HG03571 (cell line): ENCODE data around the gene WDR90.
"Not testable (repeated sequence)": the region's sequence is repeated elsewhere in the genome, so short reads cannot be mapped to it uniquely, and the experiment has no call there.

Source experiments
- ATAC-seq: cut with Tn5 transposase; IDR thresholded peaks from one replicate; pipeline ENCODE4 v1.9.1; 2021; ENCODE audit not compliant: unreplicated experiment

The WDR90 gene

DNA sequence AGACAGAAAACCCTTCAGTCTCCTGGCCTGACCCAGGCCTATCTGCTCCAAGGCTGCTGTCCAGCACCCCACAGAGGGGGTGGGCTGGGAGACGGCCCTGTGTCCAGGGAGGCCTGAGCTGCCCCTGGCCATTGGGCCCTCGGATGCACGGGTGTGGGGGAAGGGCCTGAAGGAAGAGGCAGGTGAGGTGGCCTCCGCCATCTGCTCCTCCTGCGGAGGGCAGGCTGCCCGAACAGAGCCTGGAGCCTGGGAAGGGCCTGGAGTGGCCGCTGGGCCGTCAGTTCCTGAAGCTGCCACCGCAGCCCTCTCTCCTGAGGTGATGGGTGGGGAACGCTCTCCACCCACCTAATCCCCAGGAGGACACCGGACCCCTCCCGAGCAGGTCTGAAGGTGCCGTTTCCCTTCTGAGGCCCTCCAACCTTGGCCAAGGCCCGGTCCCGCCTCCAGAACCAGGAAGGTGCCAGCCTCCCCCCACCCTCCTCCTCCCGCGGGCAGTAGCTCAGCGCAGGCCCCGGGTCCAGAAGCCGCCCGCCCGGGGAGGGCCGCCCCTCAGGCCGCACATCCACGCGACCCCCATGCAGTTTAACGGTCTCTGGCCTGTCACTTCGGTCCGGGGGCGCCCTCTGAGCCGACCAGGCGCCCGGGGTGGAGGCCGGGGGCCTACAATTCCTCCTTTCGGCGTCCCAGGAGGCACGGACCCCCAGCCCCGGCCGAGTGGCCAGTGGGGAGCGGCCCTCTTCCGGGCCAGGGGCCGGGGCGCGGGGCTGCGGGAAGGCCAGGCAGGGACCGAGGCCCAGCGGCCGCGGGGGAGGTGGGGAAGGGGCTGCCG lies 55.6 kb downstream of the WDR90 start:
- ATAC-seq: no peak

DNA sequence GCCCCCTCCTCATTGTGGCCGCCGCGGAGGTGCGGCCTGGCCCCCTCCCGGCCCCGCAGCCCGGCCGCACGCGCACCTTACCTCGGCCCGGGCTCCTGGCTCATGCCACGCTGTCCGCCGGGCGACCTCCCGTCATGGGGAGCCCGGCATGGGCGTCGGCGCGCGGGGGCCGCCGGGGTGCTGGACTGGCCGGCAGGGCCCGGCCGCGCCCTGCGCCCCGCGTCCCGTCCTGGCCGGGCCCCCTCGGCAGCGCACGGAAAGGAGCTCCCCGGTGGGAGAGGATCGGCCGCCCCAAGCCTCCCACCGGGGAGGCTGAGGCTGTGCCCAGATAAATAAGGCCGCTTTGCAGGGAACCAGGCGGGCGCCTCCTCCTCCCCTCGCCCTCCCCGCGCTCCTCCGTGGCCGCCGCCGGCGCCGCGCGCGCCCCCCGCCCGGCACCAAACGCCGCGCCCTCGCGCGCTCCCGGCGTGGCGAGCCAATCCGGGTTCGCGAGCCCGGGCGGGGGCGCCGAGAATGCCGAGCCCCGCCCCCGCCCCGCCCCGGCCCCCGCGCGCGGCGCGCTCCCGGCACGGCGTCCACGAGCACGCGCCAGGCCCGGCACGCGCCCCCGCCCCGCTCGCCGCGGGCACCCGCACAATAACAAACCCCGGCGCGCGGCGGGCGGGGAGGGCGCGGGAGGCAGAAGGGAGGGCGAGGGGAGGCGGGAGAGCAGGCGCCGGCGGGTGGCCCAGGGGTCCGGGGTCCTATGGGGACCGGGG lies 56.4 kb downstream of the WDR90 start, which contains the start of gene FBXL16:
Gene FBXL16, minus strand, starts transcription at position 371 of the 758 bp plus-strand sequence. CDS start 8,396 bp downstream, outside the sequence.
- no peak for ATAC-seq

DNA sequence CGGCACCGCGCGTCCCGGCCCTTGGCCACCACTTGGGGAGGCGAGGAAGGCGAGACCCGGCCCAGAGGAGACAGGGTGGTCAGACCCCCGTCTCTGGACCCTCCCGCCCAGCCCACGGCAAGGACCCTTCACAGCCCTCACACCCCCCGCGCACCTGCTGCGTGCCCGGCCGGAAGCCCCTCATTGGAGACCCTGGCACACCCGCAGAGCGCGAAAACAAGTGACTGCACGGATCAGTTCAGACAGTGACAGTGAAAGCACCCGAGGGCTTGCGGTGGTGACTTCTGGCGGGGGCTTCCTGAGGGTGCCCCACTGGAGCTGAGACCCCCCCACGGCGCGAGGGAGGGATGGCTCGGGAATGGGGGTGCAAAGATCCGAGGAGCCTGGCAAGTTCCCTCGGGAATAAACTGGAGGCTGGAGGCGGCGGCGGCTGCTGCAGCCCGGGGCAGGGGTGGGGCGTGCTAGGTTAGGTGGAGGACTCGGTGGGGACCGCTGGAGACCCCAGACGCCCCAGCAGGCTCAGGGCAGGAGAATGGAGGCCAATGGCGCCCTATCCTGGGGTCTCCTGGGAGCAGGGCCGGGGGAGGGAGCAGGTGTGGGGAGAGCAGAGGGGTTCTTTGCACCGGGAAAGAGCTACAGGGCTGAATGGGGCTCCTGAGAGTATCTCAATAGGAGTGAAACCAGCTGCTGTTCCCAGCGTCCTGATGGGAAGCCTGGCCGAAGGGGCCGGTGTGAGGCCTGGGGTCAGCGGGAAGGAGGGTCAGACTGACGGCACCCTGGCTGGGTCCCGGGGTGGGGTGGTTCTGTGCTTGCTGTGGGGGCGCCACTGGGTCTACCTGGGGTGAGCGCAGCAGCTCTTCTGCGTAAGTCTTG lies 57.3 kb downstream of the WDR90 start:
- ATAC-seq: no peak

DNA sequence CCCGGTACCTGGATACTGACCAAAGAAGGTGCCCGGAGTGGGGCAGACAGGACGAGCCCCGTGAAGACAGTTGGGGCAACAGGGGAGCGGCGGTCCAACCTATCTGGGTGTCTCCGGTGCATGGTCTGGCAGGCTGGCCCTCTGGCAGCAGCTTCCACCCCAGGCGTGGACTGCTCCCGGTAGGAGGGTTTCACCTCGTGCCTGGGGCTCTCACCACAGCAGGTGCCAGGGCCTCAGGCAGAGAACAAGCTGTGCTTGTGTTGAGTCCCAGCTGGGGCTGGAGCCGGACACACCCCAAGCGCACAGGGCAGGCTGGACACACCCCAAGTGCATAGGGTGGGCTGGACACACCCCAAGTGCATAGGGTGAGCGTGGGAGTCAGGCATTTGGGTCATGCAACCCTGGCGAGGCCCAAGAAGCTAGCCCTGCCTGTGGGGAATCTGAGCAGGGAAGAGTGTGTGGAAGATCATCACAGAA lies 57.9 kb downstream of the WDR90 start:
- no peak for ATAC-seq

DNA sequence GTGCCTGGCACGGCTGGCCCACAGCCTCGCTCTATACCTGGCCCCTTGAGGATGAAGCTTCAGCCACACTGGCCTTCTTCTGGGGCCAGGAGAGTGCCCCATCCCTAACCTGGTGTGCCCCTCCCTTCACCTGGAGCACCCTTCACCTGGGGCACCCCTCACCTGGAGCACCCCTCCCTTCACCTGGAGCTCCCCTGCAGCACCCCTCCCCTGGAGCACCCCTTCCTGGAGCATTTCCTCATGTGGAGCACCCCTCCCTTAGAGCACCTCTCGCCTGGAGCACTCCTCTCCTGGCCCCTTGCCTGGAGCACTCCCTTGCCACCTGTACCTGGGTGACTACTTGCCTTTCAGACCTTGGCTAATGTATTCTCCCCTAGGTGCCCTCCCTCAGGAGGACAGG lies 58.9 kb downstream of the WDR90 start:
- no peak for ATAC-seq

DNA sequence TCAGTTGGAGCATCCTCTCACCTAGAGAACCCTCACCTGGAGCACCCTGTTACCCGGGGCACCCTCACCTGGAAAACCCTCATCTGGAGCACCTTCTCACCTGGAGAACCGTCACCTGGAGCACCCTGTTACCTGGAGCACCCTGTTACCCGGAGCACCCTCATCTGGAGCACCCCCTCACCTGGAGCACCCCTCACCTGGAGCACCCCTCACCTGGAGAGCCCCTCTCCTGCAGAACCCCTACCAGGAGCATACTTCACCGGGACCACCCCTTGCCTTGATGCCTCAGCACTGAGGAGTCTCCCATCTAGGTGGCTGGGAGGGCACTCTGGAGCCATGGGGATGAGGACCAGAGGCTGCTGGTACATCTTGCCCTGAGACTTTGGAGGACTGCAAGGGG lies 59.8 kb downstream of the WDR90 start:
- no peak for ATAC-seq

DNA sequence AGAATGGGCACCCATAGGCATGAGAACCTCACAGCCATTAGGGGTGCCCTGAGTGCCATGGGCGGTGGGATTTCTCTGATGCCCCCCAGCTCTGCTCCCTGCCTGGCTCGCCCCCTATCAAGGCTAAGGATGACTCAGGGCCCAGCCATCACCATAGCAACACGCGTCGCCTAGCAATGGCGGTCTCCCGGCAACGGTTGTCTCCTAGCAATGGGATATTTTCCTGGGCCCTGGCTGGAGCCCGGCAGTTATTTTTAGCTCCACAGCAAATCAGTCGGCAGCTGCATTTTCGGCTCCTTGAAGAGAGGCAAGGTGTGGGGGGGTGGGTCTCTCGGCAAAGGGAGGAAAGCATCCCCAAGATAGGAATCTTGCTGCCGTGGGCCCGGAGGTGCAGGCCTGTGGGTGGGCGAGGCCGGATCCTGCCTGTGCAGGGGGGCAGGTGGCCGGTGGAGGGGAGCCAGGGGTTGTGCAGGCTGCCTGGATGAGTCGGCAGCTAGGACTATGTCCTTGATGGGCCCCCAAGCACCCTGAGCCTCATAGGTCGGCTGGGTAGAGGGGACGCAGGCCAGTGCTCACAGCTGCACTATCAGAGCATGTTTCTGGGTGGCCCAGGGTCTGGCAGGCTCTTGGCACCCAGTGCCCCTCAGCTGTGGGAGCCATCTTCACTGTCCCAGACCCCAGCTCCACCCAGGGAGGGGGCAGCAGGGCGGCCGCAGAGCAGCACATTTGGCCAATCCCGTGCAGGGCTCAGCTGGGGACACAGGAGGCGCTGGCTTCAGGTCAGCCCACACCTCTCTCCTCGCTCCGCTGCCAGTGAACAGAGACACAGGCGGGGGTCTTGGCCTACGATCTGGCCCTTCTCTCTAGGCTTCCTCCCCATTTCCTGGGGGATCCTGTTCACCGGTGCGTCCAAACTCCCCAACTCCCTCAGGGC lies 60.7 kb downstream of the WDR90 start:
- ATAC-seq: no peak

DNA sequence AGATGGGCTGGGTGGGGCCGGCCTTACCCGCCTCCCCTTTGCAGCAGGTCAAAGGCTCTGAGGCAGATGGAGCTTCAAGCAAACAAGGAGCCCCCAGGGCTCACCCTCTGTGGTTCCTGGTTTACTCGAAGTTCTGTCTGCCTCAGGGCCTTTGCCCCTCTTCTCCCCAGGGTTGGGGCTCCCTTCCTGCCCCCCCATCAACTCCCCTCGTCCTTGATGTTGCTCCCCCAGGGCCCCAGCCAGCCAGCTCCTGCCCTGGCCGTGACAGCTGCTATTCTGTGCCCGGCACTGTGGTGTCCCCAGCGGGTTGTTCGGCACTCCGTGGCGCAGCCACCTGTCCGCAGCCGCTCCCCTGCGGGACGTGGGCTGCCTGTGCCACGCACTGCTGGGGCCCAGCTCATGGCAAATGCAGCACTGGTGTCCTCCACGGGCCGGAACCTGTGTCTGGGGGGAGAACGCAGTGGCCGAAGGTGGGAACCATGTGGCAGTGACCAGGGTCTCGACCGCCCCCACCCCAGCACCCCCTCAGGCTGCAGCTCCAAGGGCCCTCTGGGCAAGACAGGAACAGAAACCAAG lies 61.4 kb downstream of the WDR90 start:
- ATAC-seq: no peak

DNA sequence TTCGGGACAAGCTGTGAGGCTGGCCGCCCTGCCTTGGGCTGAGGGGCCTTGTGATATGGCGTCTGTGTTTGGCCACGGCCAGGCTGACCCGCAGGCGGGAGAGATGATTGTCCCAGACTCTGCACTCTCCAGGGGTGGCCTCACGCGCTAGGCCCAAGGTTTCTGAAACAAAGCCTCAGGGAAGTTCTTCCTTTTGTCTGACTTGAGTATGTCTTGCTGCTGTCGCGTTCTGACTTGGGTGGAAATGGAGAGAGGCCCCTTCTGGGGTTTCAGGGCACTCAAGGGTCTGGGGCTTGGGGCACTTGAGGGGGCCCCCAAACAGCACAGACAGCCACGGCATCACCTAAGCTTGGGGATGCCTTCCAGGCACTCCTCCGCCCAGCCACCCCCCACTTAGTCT lies 61.9 kb downstream of the WDR90 start:
- no peak for ATAC-seq

DNA sequence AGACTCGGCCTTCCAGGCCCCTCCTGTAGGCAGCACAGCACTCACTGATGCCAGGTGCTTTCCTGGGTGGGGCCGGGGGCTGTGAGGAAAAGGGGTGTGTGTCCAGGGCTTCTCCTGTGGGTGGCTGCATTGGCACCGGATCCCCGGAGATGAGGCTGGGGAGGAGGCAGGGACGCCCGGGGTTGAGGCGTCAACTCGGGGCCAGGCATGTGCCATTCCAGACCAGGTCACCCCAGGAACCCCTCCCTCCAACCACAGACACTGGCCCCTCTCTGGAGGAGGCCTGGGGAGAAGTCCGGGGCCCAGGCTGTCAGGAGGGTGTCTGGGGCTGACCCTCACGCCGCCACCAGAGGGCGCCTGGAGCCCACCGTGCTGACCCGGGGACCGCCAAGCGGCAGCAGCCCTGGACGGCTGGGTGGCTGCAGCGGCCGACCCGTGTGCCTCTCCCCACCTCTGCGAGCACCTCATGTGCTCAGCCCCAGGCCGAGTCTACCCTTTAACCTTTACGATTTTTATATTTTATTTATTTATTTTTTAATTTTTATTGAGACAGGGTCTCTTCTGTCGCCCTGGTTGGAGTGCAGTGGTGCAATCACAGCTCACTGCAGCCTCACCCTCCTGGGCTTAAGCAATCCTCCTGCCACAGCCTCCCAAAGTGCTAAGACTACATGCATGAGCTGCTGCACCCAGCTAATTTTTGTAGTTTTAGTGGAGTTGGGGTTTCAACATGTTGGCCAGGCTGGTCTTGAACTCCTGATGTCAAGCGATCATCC lies 62.6 kb downstream of the WDR90 start:
- no peak for ATAC-seq

DNA sequence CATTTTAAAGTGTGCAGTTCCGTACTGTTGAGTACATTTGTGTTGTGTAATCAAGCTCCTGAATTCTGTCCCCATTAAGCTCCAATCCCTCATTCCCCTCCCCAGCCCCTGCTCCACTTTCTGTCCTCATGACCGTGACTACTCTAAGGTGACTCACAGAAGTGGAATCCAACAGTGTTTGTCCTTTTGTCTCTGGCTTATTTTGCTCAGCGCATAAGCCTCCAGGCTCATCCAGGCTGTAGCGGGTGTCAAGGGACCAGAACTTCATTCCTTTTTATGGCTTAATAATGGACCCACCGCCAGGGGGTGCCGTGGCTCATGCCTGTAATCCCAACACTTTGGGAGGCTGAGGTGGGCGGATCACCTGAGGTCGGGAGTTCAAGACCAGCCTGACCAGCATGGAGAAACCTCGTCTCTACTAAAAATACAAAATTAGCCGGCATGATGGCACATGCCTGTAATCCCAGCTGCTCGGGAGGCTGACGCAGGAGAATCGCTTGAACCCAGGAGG lies 63.6 kb downstream of the WDR90 start:
- ATAC-seq: not testable (repeated sequence)

DNA sequence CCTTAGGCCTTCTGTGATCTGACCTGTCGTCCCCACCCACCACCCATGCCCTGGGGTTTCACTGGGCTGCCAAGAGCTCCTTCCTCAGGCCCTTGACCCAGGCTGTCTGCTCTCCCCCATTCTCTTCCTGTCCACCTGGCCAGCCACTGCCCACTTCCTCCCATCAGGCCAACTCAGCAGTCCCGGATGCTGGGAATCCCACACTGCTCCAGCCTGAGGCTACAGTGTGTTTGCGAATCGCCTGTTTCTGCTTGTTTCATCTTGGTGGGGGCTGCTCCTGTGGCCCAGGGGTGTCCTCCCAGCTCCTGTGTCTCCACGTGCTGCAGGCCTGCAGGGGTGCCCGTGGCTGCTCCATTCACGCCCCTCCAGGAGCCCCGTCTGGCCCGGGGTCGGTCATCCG lies 64.9 kb downstream of the WDR90 start:
- ATAC-seq: no peak

DNA sequence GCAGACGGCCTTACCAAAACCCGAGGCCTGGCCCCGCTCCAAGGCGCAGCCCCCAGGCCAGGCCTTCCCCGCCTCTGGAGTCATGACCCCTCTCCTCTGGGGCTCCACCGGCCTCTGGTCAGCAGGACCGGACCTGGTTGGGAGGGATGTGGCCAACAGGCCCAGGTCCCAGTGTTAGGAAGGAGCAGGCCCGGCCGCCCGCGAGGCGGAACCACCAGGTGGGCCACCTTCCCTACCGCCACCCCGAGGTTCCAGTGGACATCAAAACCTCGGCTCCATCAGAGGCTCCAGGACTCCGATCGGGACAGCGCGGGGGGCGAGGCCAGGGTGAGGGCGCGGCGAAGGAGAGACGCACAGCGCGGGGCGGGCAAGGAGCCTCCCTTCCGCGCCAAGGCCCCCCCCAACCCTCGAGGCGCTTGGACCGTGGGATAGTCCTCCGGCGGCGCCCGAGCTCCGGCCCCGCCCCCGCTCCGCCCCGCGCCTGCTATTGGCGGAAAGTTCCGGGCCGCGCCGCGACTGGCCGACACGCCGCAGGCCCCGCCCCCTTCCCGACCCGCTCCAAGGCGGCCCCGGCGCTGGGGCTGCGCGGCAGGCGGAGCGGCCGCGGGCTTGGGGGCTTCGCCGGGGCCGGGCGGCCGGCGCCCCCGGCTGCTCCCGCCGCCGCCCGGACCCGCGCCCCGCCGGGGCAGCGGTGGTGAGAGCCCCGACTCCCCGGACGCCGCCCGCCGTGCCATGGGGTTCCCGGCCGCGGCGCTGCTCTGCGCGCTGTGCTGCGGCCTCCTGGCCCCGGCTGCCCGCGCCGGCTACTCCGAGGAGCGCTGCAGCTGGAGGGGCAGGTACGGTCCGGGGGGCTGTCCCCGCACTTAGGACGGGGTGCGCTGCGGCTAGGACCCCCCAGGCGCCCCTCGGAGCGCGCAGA lies 65.7 kb downstream of the WDR90 start, which contains the start of gene METRN:
Gene METRN, plus strand, starts transcription at position 561 of the 919 bp plus-strand sequence. Its CDS starts 172 bp downstream, at position 733.
- ATAC-seq: peak; percentile 68

DNA sequence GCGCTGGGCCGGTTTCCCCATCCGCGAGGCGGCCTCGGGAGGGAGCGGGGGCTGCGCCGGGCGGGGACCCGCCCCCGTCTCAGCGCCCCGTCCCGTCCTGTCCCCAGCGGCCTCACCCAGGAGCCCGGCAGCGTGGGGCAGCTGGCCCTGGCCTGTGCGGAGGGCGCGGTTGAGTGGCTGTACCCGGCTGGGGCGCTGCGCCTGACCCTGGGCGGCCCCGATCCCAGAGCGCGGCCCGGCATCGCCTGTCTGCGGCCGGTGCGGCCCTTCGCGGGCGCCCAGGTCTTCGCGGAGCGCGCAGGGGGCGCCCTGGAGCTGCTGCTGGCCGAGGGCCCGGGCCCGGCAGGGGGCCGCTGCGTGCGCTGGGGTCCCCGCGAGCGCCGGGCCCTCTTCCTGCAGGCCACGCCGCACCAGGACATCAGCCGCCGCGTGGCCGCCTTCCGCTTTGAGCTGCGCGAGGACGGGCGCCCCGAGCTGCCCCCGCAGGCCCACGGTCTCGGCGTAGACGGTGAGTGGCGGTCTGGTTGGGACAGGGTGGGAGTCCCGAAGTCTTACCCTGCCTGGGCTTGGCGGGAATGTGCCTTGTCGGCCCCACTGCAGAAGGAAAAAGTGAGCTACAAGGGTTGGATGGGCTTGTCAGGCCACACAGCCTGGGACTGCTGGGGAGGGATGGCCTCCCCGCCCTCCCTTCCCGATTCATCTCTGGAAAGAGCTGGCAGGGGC lies 66.5 kb downstream of the WDR90 start:
- ATAC-seq: no peak

DNA sequence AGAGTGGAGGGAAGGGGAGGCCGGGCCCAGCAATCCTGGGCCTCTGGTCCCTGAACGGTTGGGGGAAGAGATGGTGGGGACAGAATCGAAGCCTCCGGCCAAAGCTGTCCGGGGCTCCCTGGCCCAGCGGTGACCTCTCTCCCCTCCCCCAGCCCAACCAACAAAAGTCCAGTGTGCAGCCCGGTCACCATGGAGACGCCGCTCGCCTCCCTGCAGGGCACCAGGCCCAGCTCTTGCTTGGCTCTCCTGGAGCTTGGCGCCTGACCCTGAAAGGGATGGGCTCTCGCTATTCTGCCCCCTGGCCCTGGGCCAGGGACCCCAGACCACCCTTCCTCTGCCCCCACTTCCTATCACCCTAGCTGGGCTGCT lies 67.0 kb downstream of the WDR90 start:
- no peak for ATAC-seq

DNA sequence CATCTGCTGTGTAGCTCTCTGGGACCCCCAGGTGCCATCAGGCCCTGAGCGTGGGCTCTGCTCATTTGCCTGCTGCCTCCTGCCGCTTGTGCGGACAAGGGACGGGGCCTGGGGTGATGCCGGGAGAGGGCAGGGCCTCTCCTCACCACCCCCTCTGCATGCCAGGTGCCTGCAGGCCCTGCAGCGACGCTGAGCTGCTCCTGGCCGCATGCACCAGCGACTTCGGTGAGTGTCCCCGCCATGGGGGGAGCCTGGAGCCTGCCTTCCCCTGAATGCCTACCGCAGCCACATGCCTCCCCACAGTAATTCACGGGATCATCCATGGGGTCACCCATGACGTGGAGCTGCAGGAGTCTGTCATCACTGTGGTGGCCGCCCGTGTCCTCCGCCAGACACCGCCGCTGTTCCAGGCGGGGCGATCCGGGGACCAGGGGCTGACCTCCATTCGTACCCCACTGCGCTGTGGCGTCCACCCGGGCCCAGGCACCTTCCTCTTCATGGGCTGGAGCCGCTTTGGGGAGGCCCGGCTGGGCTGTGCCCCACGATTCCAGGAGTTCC lies 67.7 kb downstream of the WDR90 start:
- ATAC-seq: no peak
